HG03342 (cell line): ENCODE measurements around the gene OTOP1.
"Not testable (repeated sequence)": the region's sequence is repeated elsewhere in the genome, so short reads cannot be mapped to it uniquely, and the experiment has no call there.

Source experiments
- ATAC-seq: cut with Tn5 transposase; IDR thresholded peaks from one replicate; pipeline ENCODE4 v1.9.1; 2021; ENCODE audit warnings: mild to moderate bottlenecking, moderate library complexity; ENCODE audit not compliant: unreplicated experiment

The OTOP1 gene, protein sequence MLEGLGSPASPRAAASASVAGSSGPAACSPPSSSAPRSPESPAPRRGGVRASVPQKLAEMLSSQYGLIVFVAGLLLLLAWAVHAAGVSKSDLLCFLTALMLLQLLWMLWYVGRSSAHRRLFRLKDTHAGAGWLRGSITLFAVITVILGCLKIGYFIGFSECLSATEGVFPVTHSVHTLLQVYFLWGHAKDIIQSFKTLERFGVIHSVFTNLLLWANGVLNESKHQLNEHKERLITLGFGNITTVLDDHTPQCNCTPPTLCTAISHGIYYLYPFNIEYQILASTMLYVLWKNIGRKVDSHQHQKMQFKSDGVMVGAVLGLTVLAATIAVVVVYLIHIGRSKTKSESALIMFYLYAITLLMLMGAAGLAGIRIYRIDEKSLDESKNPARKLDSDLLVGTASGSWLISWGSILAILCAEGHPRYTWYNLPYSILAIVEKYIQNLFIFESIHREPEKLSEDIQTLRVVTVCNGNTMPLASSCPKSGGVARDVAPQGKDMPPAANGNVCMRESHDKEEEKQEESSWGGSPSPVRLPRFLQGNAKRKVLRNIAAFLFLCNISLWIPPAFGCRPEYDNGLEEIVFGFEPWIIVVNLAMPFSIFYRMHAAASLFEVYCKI

DNA sequence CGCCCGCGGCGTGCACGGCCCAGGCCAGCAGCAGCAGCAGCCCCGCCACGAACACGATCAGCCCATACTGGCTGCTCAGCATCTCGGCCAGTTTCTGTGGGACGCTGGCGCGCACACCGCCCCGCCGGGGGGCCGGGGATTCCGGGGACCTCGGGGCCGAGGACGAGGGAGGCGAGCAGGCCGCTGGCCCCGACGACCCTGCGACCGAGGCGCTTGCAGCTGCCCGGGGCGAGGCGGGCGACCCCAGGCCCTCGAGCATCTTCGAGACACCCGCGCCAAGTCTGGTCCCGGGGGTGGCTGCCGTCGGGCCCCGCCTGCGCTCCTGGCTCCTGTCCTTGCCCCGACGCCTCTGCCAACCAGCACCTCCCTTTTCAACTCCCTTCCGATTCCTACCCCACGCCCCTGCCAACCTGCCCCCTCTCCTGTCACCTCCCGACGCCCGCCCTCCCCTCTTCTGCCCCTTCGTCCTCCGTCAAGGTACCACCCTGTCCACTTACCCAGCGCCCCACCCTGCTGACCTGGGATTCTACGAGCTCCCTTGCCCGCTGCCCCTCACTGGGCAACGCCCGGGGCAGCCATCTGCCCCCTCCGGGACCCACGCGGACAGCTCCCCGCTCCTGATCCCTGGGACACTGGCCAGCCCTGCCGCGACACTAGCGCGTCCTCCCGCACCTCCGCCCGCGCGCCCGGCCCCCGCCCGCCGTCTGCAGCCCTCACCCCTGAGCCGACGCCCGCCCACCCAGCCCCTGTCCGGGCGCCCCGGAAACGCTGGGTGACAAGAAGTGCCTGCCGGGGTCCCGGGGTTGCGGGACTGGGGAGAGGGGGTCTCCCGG, at the start of gene OTOP1:
Gene OTOP1, minus strand, starts transcription at position 324 of the 833 bp plus-strand sequence. Its CDS starts 65 bp downstream, at position 259.
- no peak for ATAC-seq

DNA sequence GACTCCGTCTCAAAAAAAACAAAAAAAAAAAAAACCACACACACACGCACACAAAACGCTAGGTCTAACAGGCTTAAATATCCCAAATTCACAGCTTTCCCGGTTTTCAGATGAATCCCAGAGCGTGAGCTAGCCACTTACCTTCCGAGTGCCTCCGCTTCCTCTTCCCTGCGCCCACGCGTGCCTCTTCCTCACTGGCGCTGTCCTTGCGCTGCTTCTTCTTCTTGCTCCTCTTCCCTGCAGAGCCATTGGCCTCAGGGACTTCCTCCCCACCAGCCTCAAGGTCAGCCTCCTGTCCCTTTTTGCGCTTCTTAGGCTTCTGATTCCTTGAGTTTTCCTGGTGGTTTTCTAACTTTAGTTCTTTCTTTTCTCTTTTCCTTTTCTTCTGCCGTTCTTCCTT, 47.5 kb upstream of the OTOP1 start:
- no peak for ATAC-seq

DNA sequence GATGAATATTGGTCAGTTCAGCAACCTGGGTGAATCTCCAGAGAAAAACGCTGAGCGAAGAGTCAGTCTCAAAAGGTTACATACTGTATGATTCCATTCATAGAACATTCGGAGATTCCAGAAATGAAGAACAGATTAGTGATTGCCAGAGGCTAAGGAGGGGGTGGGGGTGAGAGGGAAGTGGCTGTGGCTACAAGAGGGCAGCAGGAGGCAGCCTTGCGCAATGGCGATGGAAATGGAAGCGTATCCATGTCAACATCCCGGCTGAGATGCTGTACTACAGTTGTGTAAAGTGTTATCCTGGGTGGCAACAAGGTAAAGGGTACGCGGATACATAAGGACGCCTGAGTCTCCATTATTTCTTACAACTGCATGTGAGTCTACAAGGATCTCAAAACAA, 45.2 kb upstream of the OTOP1 start:
- ATAC-seq, result no peak

DNA sequence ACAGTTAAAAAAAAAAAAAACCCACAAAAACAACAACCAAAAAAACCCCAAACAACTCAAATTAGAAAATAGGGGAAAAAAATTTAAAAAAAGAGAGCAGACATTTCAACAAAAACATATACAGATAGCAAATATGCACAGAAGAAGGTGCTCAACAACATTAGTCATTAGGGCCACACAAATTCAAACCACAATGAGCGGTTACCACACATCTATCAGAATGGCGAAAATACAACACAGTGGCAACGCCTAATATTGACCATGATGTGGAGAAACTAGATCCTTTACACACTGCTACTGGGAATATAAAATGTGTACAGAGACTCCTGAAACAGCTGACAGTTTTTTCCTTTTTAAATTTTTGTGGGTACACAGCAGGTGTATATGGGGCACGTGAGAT, 43.8 kb upstream of the OTOP1 start:
- no peak for ATAC-seq

DNA sequence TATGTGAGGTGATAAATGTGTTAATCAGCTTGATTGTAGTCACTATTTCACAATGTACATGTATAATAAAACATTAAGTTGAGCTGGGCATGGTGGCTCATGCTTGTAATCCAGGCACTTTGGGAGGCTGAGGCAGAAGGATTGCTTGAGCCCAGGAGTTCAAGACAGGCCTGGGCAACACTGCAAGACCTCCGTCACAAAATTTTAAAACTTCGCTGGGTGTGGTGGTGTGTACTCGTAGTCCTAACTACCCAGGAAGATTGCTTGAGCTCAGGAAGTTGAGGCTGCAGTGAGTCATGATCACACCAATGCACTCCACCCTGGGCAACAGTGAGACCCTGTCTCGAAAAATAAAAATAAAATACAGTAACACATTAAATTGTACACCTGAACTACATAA, 43.1 kb upstream of the OTOP1 start:
- ATAC-seq, result no peak

DNA sequence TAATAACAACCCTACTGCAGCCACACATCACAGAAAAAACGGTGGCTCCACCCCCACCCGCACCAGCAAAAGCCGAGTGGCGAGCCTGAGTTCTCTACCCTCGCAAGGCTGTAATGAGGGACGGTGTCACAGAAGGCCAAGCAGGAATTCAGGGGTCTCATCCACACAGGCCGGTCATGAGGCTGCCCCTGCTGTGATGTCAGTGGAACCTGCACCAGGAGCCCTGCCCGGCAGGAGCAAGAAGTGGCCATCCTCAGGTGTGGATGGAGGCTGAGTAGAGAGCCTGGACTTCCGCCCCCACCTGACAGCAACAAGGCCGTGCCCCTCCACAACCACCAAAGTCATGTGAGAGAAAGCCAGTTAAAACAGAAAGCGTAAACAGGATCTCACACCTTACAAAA, 42.6 kb upstream of the OTOP1 start:
- ATAC-seq, result no peak

DNA sequence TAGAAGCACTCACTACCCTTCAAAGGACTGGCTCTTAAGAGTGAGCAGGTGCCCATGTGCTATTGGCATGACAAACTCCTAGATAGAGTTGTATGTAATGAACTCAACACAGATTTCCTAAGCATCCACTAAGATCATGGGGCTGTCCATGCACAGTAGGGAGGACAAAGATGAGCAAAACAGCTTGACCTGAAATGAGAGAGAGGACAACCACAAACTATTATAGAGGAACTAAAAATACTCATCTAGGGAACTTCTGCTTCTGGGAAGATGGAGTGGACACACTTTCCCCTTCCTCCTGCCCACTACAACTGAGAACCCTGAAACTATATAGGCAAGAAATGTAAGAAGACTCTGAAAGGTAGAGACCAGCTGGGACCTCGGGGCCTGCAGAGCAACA, 42.0 kb upstream of the OTOP1 start:
- no peak for ATAC-seq

DNA sequence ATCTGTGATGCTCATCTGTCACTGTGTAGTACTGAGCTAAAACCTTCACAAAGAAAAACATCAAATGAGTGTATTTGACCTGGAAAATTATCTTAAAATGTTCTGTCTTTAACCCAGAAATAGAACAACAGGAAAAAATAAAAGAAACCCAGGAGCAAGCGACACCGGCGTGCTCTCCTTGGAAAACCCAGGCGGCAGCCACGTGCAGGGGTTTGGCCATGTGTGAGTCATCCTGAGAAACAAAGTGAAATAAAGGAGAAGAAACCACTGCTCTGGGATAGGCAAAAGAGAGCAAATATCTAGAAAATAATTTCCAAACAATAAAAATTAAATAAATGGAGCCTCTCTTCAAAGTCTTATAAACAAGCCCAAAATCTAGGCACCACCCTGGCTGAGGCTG, 41.3 kb upstream of the OTOP1 start:
- ATAC-seq, result no peak

DNA sequence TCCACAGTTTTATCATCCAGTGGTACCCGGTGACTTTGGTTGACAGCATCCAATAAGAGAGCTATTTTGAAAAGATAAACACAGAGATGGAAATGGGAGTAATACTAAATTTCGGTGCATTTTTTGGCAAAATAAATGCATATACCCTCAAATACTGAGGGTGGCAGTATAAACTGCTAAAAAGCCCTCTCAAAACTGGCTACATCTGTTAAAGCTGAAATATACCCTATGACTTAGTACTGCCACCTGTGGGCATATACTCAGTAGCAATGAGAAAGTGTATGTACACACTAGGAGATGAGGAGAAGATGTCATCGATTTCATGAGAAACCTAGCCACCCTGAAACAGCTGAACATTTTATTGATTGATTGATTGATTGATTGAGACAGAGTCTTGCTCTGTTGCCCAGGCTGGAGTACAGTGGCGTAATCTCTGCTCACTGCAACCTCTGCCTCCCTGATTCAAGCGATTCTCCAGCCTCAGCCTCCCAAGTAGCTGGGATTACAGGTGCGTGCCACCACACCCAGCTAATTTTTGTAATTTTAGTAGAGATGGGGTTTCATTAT, 33.5 kb upstream of the OTOP1 start:
- ATAC-seq, result peak; percentile 72

DNA sequence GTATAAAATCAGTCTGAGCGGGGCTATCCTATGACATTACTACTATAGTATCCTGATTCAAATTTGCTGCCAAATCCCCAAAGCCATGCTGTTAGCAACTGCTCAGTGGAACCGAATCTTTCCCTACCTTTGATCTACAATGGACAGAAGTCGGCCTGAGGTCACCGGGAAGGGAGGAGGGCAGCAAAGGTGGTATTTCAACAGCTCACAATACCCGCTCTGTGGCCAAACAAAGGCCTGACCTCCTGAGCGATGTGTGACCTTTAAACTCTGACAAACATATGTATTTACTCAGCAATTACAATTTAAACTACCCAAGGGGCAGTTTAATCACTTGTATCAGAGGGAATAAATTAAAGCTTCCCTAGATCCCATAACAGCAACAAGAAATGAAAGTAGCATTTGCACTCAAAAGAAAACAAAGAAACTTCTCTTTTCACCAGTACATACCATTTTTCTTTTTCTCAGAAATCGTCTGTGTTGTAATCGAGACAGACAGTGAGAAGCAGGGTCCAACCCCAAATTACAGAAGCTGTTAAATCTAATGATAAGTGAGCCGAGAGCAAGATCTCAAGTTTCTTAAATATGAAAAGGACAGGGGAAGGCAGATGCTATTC, 32.9 kb upstream of the OTOP1 start:
- no peak for ATAC-seq

DNA sequence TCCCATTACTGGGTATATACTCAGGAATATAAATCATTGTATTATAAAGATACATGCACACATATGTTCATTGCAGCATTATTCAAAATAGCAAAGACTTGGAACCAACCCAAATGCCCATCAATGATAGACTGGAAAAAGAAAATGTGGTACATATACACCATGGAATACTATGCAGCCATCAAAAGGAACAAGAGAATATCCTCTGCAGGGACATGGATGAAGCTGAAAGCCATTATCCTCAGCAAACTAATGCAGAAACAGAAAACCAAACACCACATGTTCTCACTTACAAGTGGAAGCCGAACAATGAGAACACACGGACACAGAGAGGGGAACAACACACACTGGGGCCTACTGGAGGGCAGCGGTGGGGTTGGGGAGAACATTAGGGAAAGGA, 31.0 kb upstream of the OTOP1 start:
- ATAC-seq, result not testable (repeated sequence)

DNA sequence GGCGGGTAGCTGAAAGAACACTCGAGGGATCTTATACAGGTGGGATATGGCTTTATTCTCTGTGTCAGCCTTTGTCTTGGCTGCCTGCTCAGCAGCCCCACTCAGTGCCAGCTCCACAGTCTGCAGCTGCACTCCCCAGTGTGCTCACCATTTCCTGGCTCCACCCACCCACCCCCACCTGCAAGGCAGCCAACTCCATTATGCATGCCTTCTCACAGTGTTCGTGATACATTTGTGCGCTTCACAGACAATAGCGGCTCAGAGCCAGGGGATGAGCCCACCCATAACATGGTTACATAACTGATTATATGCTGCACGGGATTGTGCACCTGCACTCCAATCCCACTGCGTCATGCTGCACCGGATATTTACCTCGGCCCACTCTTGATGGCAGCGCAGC, 30.1 kb upstream of the OTOP1 start:
- ATAC-seq, result no peak

DNA sequence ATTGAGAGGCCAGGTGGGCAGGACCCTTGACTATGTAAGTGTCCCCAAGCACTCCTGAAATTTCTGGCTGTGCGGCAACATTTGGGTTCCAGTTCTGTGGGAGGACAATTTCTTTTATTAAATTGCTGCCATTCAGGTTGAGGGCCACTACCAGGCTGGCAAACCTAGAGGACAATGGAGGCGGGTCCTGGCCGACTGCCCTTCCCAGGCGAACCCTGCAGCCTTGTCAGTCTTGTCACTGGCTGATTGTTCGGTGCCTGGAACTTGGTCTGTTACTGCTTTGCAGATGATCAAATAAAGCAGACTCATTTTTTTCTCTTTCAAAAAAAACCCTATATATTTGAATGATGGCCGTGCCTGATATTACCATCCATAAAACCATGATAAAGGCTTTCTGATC, 27.9 kb upstream of the OTOP1 start:
- no peak for ATAC-seq

DNA sequence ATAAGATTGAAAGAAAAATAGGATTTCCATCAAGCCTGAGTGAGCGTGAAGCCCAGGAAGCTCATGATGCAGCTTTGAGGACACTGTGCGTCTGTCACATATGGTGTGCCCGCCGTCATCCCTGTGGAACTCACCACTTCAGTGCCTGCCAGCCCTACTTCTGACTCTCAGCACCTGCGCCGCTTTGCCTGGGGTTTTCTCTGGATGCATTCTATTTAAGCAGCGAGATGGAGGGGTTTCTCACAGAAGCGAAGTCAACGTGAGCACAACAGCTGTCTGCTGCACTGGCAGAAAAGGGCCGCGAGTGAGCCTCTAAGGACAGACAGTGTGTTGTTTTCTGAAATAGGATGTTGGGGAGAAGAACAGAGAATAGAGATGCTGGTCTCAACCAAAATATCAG, 27.5 kb upstream of the OTOP1 start:
- no peak for ATAC-seq

DNA sequence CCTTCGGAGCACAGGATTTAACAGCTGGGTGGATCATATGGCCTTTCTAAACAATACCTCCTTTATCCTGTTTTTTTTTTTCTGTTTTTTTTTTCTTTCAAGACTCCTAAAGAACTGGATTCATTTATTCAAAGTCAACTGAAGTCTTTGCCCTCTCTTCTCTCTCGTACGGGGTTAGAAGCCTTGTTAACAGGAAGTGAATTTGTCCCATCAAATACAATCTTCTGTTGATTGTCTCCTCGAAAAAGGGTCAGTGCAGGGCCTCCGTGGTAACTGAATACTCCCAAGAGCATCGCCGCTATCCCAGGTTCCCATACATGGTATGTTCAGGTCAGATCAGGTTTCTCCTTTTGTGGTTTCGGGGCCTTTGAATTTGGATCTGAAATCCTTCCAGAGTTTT, 23.1 kb upstream of the OTOP1 start:
- ATAC-seq, result no peak

DNA sequence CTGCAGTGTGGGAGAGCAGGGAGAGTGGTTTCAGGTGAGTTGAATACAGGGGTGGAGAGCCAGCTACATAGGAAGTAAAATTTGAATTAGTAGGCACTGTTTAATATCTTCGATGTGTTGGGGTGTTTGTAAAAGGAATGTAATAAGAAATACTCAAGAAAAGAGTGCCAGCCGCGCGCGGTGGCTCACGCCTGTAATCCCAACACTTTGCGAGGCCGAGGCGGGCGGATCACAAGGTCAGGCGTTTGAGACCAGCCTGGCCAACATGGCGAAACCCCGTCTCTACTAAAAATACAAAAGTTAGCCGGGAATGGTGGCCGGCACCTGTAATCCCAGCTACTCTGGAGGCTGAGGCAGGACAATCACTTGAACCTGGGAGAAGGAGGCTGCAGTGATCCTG, 22.6 kb upstream of the OTOP1 start:
- not testable (repeated sequence) for ATAC-seq

DNA sequence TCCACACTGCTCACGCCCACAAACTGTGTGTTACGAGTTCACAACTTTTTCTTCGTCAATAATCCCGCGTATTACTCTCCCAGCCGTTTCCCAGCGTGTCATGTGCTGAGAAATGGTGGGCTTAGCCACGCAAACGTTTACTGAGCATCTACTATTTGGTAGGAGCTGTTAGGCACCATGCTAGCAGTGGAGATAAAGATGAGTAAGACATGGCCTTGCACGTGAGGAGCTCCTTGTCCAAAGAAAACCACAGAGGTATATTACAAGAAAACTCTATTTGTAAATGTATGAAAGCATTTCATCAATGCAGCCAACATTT, 22.1 kb upstream of the OTOP1 start:
- ATAC-seq, result no peak

DNA sequence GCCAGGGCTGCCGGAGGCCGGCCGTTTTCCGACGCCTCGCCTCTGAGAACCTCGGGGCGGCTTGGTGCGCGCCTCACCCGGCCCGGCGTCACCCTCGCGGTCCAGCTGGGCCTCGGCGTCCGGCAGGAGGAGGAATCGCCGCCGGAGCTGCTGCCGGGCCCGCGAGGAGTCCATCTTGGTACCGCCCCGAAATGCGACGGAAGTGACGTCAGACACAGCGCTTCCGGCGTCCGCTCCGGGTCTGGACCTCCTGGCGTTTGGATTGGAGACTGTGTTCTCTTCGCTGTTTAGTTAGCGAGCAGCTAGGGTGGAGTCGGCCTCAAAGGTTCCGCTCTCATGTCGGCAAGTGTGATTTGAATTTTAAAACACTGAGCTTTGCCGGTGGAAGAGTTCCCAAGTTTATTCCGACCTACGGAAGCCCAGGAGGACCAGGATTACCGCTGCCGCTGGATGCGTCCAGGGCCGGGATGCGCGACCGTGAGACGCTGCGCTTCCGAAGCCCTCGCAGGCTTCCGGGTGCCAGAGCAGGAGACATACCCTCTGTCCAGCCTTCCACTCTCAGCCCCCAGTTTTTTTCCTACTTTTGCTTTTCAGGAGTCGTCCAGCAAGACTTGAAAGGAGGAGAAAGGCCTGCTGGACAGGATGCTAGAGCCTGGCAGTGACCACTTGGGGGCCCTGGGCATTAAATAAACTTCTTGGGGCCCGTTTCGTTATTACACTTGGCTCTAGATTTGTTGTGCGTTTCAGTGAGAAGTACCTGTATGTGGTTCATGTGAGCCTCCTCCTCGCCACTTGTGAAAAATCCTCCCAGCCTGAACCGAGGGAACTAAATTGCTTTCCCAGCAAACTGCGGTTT, 21.5 kb upstream of the OTOP1 start, which contains the start of gene TMEM128:
Gene TMEM128, minus strand, starts transcription at position 195 of the 856 bp plus-strand sequence. Its CDS starts 21 bp downstream, at position 174.
- ATAC-seq, result peak; percentile 98

DNA sequence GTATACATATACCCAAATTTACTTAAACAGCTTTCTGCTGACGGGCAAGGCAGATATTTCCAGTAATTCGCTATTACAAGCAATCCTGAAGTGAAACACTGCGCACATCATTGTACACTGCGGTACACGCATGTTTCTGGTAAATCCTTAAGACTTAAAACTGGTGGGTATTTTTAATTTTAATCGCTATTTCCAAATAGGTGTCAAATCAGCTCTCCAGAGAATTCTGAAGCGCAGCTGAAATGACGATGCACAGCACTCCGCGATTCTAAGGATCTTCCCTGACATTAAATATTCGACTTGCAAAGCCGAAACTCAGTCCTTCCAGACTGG, 20.9 kb upstream of the OTOP1 start:
- ATAC-seq, result peak; percentile 32

DNA sequence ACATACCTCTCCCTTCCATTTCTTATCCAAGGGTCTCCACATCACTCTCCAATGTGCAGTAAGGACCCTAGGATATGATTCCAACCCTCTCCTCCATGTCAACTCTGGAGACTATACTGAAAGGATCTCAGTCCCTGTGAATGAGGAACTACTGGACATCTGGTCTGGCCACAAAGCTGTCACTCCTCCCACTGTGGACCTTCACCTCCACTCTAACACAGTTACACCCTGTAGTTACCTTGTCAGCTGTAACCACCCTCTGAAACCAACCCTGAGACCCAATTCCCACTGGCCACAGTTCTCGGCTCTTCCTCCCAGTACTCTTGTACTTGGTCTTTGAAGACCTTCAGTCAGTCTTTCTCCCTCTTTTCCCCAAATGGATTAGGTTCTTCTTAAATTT, 18.4 kb upstream of the OTOP1 start:
- ATAC-seq, result no peak
